GM18951 (cell line): ENCODE results near the gene PTCH1.

Source experiments
- POLR2A ChIP-seq: IDR thresholded peaks from 4 replicates; pipeline ENCODE4 v1.6.1; 2011; ENCODE audit warnings: mild to moderate bottlenecking; ENCODE audit not compliant: insufficient read length, insufficient read depth; ENCODE audit errors: extremely low read depth
- in situ Hi-C: fragments of 300-500 bp; cut with MboI; formaldehyde crosslinking; loops from one replicate; pipeline ENCODE4 v1.12.0; 2022; ENCODE audit warnings: low sequenced_read_pairs, mixed read lengths, inconsistent platforms; ENCODE audit not compliant: unreplicated experiment

PTCH1 gene

GRCh38 chr9:95461448-95462248, 55.1 kb downstream of the PTCH1 start:
- in situ Hi-C loops = no loop called here
- no peak for TF ChIP-seq POLR2A

GRCh38 chr9:95460518-95461164, 56.1 kb downstream of the PTCH1 start:
- TF ChIP-seq POLR2A = no peak
- in situ Hi-C loops = no loop called here

GRCh38 chr9:95459851-95460517, 56.8 kb downstream of the PTCH1 start:
- in situ Hi-C loops = no loop called here

GRCh38 chr9:95459178-95459577, 57.6 kb downstream of the PTCH1 start:
- in situ Hi-C loops = no loop called here
- no peak for TF ChIP-seq POLR2A

More at GRCh38 chr9:95459851-95460517, 56.8 kb downstream of the PTCH1 start:
- no peak for TF ChIP-seq POLR2A

GRCh38 chr9:95458666-95459065, 58.1 kb downstream of the PTCH1 start:
- in situ Hi-C loops = no loop called here
- no peak for TF ChIP-seq POLR2A

GRCh38 chr9:95457769-95458168, 59.0 kb downstream of the PTCH1 start:
- in situ Hi-C loops = no loop called here
- TF ChIP-seq POLR2A = no peak

GRCh38 chr9:95455714-95456113, 61.1 kb downstream of the PTCH1 start:
- in situ Hi-C loops = no loop called here
- TF ChIP-seq POLR2A = no peak

- TF ChIP-seq POLR2A = no peak
- in situ Hi-C loops = no loop called here
These were observed 64.6 kb downstream of the PTCH1 start for GRCh38 chr9:95452176-95452575.

GRCh38 chr9:95451065-95451426, 65.7 kb downstream of the PTCH1 start:
- in situ Hi-C loops = no loop called here

GRCh38 chr9:95450171-95451064, 66.4 kb downstream of the PTCH1 start:
- in situ Hi-C loops = no loop called here
- no peak for TF ChIP-seq POLR2A

More at GRCh38 chr9:95451065-95451426, 65.7 kb downstream of the PTCH1 start:
- TF ChIP-seq POLR2A = no peak

GRCh38 chr9:95449016-95449415, 67.8 kb downstream of the PTCH1 start:
- in situ Hi-C loops = no loop called here
- TF ChIP-seq POLR2A = no peak

- in situ Hi-C loops = no loop called here
- TF ChIP-seq POLR2A = no peak
These were observed 68.9 kb downstream of the PTCH1 start for GRCh38 chr9:95447660-95448420.
